CD14-positive monocyte (primary cell): ENCODE measurements around the gene APOL5. TPM values are rescaled to one million over a fixed set of nuclear protein-coding genes. Genes with fewer than 3 reads are reported as not detected.

ENCODE experiments used
- DNase-seq, 3 donors: peaks; one replicate each; pipeline ENCODE4 v3.0.0-alpha.2; 2011 to 2022
- H2AFZ ChIP-seq: 2 replicates; pipeline ENCODE4 v1.6.0; 2012; ENCODE audit warnings: mild to moderate bottlenecking, low read depth, low read length, inconsistent platforms; ENCODE audit not compliant: insufficient read depth, poor library complexity, severe bottlenecking
- H3K27ac ChIP-seq, 2 donors: 1 replicate in 1 of 2; 2 replicates in 1 of 2; pipeline ENCODE4 v1.5.1; 2012 to 2013; ENCODE audit warnings: low read length in 2 of 2, control low read depth in 1 of 2, inconsistent platforms in 1 of 2, low read depth in 1 of 2, mild to moderate bottlenecking in 1 of 2
- H3K27me3 ChIP-seq, 2 donors: one replicate each; pipeline versions ENCODE4 v1.6.0 to v1.6.1; 2011 to 2013; ENCODE audit warnings: low read length in 2 of 2; ENCODE audit not compliant: control insufficient read depth in 2 of 2, insufficient read depth in 2 of 2
- H3K36me3 ChIP-seq, 2 donors: replicated peaks in 1 of 2; 1 replicate in 1 of 2; 2 replicates in 1 of 2; pipeline versions ENCODE4 v1.5.1 to v1.6.1; 2012 to 2013; ENCODE audit warnings: low read length in 2 of 2, control low read depth in 1 of 2, inconsistent platforms in 1 of 2, mild to moderate bottlenecking in 1 of 2; ENCODE audit not compliant: insufficient read depth in 2 of 2, control insufficient read depth in 1 of 2
- H3K4me1 ChIP-seq, 2 donors: 1 replicate in 1 of 2; 2 replicates in 1 of 2; pipeline versions ENCODE4 v1.5.1 to v1.6.1; 2012 to 2013; ENCODE audit warnings: low read length in 2 of 2, control low read depth in 1 of 2, inconsistent platforms in 1 of 2, mild to moderate bottlenecking in 1 of 2, moderate library complexity in 1 of 2; ENCODE audit not compliant: insufficient read depth in 2 of 2, control insufficient read depth in 1 of 2
- H3K4me2 ChIP-seq: replicated peaks from 2 replicates; pipeline ENCODE3; 2012; ENCODE audit warnings: low read length, moderate library complexity, mild to moderate bottlenecking; ENCODE audit not compliant: poor library complexity, severe bottlenecking; ENCODE audit errors: extremely low read depth
- H3K4me3 ChIP-seq, 3 experiments: fragments of 200-600 bp in 1 of 3; sonication (generic) in 1 of 3; replicated peaks in 1 of 3; 1 replicate in 2 of 3; 2 replicates in 1 of 3; pipeline ENCODE4 v1.5.1; 2011 to 2013; ENCODE audit warnings: low read length in 3 of 3, mild to moderate bottlenecking in 3 of 3, control low read depth in 2 of 3, low read depth in 2 of 3, inconsistent platforms in 1 of 3, moderate library complexity in 1 of 3
- H3K79me2 ChIP-seq: 2 replicates; pipeline ENCODE4 v1.6.0; 2012; ENCODE audit warnings: mild to moderate bottlenecking, control low read depth, inconsistent platforms, low read length, moderate library complexity; ENCODE audit not compliant: insufficient read depth
- H3K9ac ChIP-seq: 2 replicates; pipeline ENCODE4 v1.6.0; 2017; ENCODE audit warnings: low read length, mild to moderate bottlenecking; ENCODE audit not compliant: insufficient read depth, poor library complexity, severe bottlenecking
- H3K9me3 ChIP-seq, 2 donors: replicated peaks in 1 of 2; 1 replicate in 1 of 2; 2 replicates in 1 of 2; pipeline versions ENCODE4 v1.5.1 to v1.6.1; 2012 to 2013; ENCODE audit warnings: low read length in 2 of 2, control low read depth in 1 of 2; ENCODE audit not compliant: control insufficient read depth in 1 of 2, insufficient read depth in 1 of 2
- H4K20me1 ChIP-seq: 2 replicates; pipeline ENCODE4 v1.6.0; 2012; ENCODE audit warnings: mild to moderate bottlenecking, low read length, control low read depth, moderate library complexity; ENCODE audit not compliant: insufficient read depth
- H3K27ac Mint-ChIP-seq, 7 donors: one replicate each; pipeline ENCODE4 v1.8.0; 2020; ENCODE audit warnings: mild to moderate bottlenecking in 7 of 7, mixed read lengths in 7 of 7, moderate library complexity in 6 of 7, inconsistent platforms in 2 of 7
- H3K27me3 Mint-ChIP-seq, 3 donors: one replicate each; pipeline ENCODE4 v1.8.0; 2021 to 2022; ENCODE audit warnings: low read depth in 3 of 3, mild to moderate bottlenecking in 3 of 3, mixed read lengths in 3 of 3, moderate library complexity in 3 of 3, inconsistent platforms in 1 of 3
- H3K36me3 Mint-ChIP-seq, 2 donors: one replicate each; pipeline ENCODE4 v1.8.0; 2020; ENCODE audit warnings: mixed read lengths in 2 of 2, inconsistent platforms in 1 of 2, mild to moderate bottlenecking in 1 of 2
- H3K4me1 Mint-ChIP-seq: one replicate; pipeline ENCODE4 v1.8.0; 2020; ENCODE audit warnings: mild to moderate bottlenecking, mixed read lengths
- H3K4me3 Mint-ChIP-seq, 2 donors: one replicate each; pipeline ENCODE4 v1.8.0; 2020; ENCODE audit warnings: mild to moderate bottlenecking in 2 of 2, mixed read lengths in 2 of 2, moderate library complexity in 1 of 2
- H3K9me3 Mint-ChIP-seq, 7 donors: one replicate each; pipeline ENCODE4 v1.8.0; 2020 to 2022; ENCODE audit warnings: mixed read lengths in 7 of 7, mild to moderate bottlenecking in 6 of 7, moderate library complexity in 6 of 7, inconsistent platforms in 2 of 7
- CTCF ChIP-seq: fragments of 200-600 bp; IDR thresholded peaks from one replicate; pipeline ENCODE4 v1.8.0; 2022; ENCODE audit warnings: antibody characterized with exemption, mild to moderate bottlenecking
- WGBS: methylation state at CpG from one replicate; pipeline ENCODE4 v1.1.5; 2013; ENCODE audit warnings: missing lambda C conversion rate; ENCODE audit not compliant: insufficient coverage; 5-methylcytosine and 5-hydroxymethylcytosine counted together
- intact Hi-C, 2 donors: fragments of 100-400 bp; cut with micrococcal nuclease; formaldehyde crosslinking; loops; one replicate each; pipeline versions ENCODE4 v1.15.0 to v1.15.1; 2023
- polyA plus RNA-seq, 3 donors: library from polyadenylated mRNA; depleted of rRNA in 1 of 3; unstranded in 2 of 3; stranded (reverse) in 1 of 3; fragments of 300-500 nt in 2 of 3; fragments of >200 nt in 1 of 3; fragmentation: Illumina TruSeq in 2 of 3; gene quantifications; 1 replicate in 2 of 3; 2 replicates in 1 of 3; pipeline ENCODE4 v1.2.3, GENCODE V29; 2012 to 2021

APOL5 gene
- polyA plus RNA-seq, 3 donors: not detected

- H3K4me2 ChIP-seq: no peak overlapping the region
These were observed 7.8 kb downstream of the APOL5 start for GRCh38 chr22:35725521-35725920.

GRCh38 chr22:35726398-35726797, 8.7 kb downstream of the APOL5 start:
- no peaks in the 10 kb centered on the region for H3K27me3 ChIP-seq
- H3K36me3 Mint-ChIP-seq: no peaks in the 10 kb centered on the region
- peaks cover 5% of the 10 kb centered on the region for H3K4me1 Mint-ChIP-seq
- no peak for DNase-seq
- 94% methylated on average over 6 of the region's 6 CpGs for WGBS
- TF ChIP-seq CTCF: no peak
- no peak overlapping the region for H3K27ac ChIP-seq
- H3K4me3 Mint-ChIP-seq: no peak overlapping the region
- no peak overlapping the region for H3K4me3 ChIP-seq
- peaks cover 3 to 9% (median 6%) of the 10 kb centered on the region in 3 donors for H3K27me3 Mint-ChIP-seq
- H3K9me3 ChIP-seq: no peaks in the 10 kb centered on the region
- no peak overlapping the region for H3K4me2 ChIP-seq
- H3K27ac Mint-ChIP-seq: no peak overlapping the region
- no peaks in the 10 kb centered on the region for H3K36me3 ChIP-seq
- H3K79me2 ChIP-seq: no peaks in the 10 kb centered on the region
- intact Hi-C loops: no loop called here
- no peak overlapping the region for H3K9ac ChIP-seq
- H2AFZ ChIP-seq: no peak overlapping the region
- H4K20me1 ChIP-seq: no peaks in the 10 kb centered on the region
- no peaks in the 10 kb centered on the region for H3K9me3 Mint-ChIP-seq
- peaks cover 0 to 4% of the 10 kb centered on the region in 2 donors for H3K4me1 ChIP-seq

More at GRCh38 chr22:35725521-35725920, 7.8 kb downstream of the APOL5 start:
- TF ChIP-seq CTCF: no peak
- no peaks in the 10 kb centered on the region for H3K36me3 ChIP-seq
- peaks cover 5% of the 10 kb centered on the region for H3K4me1 Mint-ChIP-seq
- H3K27me3 ChIP-seq: no peaks in the 10 kb centered on the region
- peaks cover 3 to 6% (median 5%) of the 10 kb centered on the region in 3 donors for H3K27me3 Mint-ChIP-seq
- no peak overlapping the region for H3K27ac ChIP-seq
- no peaks in the 10 kb centered on the region for H4K20me1 ChIP-seq
- DNase-seq: no peak
- H3K4me3 Mint-ChIP-seq: no peak overlapping the region
- no peaks in the 10 kb centered on the region for H3K36me3 Mint-ChIP-seq
- no peak overlapping the region for H3K4me3 ChIP-seq
- 93% methylated on average over 8 of the region's 11 CpGs for WGBS
- H3K27ac Mint-ChIP-seq: no peak overlapping the region
- H3K4me1 ChIP-seq: peaks cover 0 to 4% of the 10 kb centered on the region in 2 donors
- H3K9me3 ChIP-seq: no peaks in the 10 kb centered on the region
- no peaks in the 10 kb centered on the region for H3K9me3 Mint-ChIP-seq
- intact Hi-C loops: no loop called here
- no peaks in the 10 kb centered on the region for H3K79me2 ChIP-seq
- H2AFZ ChIP-seq: no peak overlapping the region
- H3K9ac ChIP-seq: no peak overlapping the region
